ENCODE results near the gene CASQ2. TPM values are rescaled to one million over a fixed set of nuclear protein-coding genes. Genes with fewer than 3 reads are reported as not detected.

CASQ2 gene
- polyA plus RNA-seq, 3 donors = not detected

DNA sequence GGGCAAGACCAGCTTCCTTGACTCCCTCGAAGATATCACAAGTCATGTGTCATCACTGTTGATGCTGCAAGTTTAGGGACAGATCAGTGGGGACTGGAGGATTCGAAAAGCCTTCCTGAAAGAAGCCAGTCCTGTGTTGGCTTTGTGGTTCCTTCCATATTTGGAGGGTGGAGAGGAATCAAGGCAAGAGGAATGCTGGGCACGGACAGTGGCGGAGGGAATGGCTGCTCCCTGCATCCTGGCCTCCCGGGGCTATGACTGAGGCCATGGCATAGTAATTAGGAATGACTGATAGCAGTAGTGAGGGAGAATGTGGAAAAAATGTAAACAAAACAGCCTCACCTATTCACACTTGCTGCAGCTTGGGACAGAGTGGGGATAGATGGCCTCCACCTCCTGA lies 90.4 kb downstream of the CASQ2 start:
- no peaks in the 10 kb centered on the region for H4K20me1 ChIP-seq (ENCODE audit: insufficient read depth, low read length)
- 93% methylated on average over 2 of the region's 5 CpGs for WGBS (ENCODE audit: insufficient coverage)
- intact Hi-C loops (cut with micrococcal nuclease) = no loop called here
- Mint-ChIP-seq H3K27ac (no peak overlapping the region), H3K4me1 (no peaks in the 10 kb centered on the region), H3K4me3 (no peak overlapping the region), H3K27me3 (ENCODE audit: low read depth in 3 of 3) (peaks cover 0 to 3% (median 0%) of the 10 kb centered on the region in 3 donors), H3K36me3 (peaks cover 2 to 7% of the 10 kb centered on the region in 2 donors), H3K9me3 (no peaks in the 10 kb centered on the region)
- no peak overlapping the region for H3K9ac ChIP-seq (ENCODE audit: insufficient read depth, low read length, poor library complexity, severe bottlenecking)
- TF ChIP-seq, protein P1, sequence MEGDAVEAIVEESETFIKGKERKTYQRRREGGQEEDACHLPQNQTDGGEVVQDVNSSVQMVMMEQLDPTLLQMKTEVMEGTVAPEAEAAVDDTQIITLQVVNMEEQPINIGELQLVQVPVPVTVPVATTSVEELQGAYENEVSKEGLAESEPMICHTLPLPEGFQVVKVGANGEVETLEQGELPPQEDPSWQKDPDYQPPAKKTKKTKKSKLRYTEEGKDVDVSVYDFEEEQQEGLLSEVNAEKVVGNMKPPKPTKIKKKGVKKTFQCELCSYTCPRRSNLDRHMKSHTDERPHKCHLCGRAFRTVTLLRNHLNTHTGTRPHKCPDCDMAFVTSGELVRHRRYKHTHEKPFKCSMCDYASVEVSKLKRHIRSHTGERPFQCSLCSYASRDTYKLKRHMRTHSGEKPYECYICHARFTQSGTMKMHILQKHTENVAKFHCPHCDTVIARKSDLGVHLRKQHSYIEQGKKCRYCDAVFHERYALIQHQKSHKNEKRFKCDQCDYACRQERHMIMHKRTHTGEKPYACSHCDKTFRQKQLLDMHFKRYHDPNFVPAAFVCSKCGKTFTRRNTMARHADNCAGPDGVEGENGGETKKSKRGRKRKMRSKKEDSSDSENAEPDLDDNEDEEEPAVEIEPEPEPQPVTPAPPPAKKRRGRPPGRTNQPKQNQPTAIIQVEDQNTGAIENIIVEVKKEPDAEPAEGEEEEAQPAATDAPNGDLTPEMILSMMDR (IDR thresholded peaks at IDR 0.05) = no peak
- no peak overlapping the region for H3K27ac ChIP-seq (ENCODE audit: low read depth in 1 of 2, low read length in 2 of 2)
- H3K27me3 ChIP-seq (ENCODE audit: control insufficient read depth in 2 of 2, insufficient read depth in 2 of 2, low read length in 2 of 2) = no peaks in the 10 kb centered on the region
- peaks cover 0 to 7% of the 10 kb centered on the region in 2 donors for H3K36me3 ChIP-seq (replicated peaks in 1 of 2; ENCODE audit: control insufficient read depth in 1 of 2, insufficient read depth in 2 of 2, low read length in 2 of 2)
- no peaks in the 10 kb centered on the region for H3K79me2 ChIP-seq (ENCODE audit: insufficient read depth, low read length)
- no peak overlapping the region for H2AFZ ChIP-seq (ENCODE audit: insufficient read depth, low read depth, low read length, poor library complexity, severe bottlenecking)
- no peaks in the 10 kb centered on the region for H3K4me1 ChIP-seq (ENCODE audit: control insufficient read depth in 1 of 2, insufficient read depth in 2 of 2, low read length in 2 of 2)
- DNase-seq = no peak
- no peak overlapping the region for H3K4me2 ChIP-seq (replicated peaks; ENCODE audit: extremely low read depth, low read length, poor library complexity, severe bottlenecking)
- no peaks in the 10 kb centered on the region for H3K9me3 ChIP-seq (replicated peaks in 1 of 2; ENCODE audit: control insufficient read depth in 1 of 2, insufficient read depth in 1 of 2, low read length in 2 of 2)
- H3K4me3 ChIP-seq (replicated peaks in 1 of 3; ENCODE audit: low read depth in 2 of 3, low read length in 3 of 3) = no peak overlapping the region

DNA sequence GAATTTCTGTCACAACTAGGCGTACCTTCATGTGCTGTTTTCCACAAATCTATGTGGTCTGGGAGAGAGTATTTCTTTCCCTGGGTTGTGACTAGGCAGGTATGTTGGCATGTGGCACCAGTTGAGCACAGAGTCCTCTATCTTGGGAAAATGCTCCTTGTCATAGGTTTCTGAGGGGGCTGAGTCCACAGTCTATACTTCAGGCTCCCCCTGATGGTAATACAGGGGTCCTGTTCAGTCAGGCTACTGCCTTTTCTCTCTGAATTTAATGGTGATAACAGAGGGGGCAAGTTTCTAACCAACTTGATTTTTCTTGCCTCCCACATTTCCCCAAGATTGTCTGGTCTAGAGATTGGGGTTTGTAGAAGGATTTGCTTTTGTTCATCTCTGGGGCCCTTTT lies 90.9 kb downstream of the CASQ2 start:
- no peaks in the 10 kb centered on the region for H3K9me3 Mint-ChIP-seq
- peaks cover 0 to 3% of the 10 kb centered on the region in 2 donors for H3K36me3 ChIP-seq (replicated peaks in 1 of 2; ENCODE audit: control insufficient read depth in 1 of 2, insufficient read depth in 2 of 2, low read length in 2 of 2)
- no peaks in the 10 kb centered on the region for H3K4me1 ChIP-seq (ENCODE audit: control insufficient read depth in 1 of 2, insufficient read depth in 2 of 2, low read length in 2 of 2)
- no peak overlapping the region for H3K4me3 ChIP-seq (replicated peaks in 1 of 3; ENCODE audit: low read depth in 2 of 3, low read length in 3 of 3)
- H3K79me2 ChIP-seq (ENCODE audit: insufficient read depth, low read length) = no peaks in the 10 kb centered on the region
- DNase-seq = no peak
- H3K4me2 ChIP-seq (replicated peaks; ENCODE audit: extremely low read depth, low read length, poor library complexity, severe bottlenecking) = no peak overlapping the region
- no peak overlapping the region for H3K9ac ChIP-seq (ENCODE audit: insufficient read depth, low read length, poor library complexity, severe bottlenecking)
- H3K4me3 Mint-ChIP-seq = no peak overlapping the region
- H3K27ac Mint-ChIP-seq = no peak overlapping the region
- intact Hi-C loops (cut with micrococcal nuclease) = no loop called here
- H2AFZ ChIP-seq (ENCODE audit: insufficient read depth, low read depth, low read length, poor library complexity, severe bottlenecking) = no peak overlapping the region
- peaks cover 0 to 7% of the 10 kb centered on the region in 2 donors for H3K36me3 Mint-ChIP-seq
- no peaks in the 10 kb centered on the region for H3K27me3 ChIP-seq (ENCODE audit: control insufficient read depth in 2 of 2, insufficient read depth in 2 of 2, low read length in 2 of 2)
- peaks cover 0 to 3% (median 0%) of the 10 kb centered on the region in 3 donors for H3K27me3 Mint-ChIP-seq (ENCODE audit: low read depth in 3 of 3)
- TF ChIP-seq, protein P1 (IDR thresholded peaks at IDR 0.05) = no peak
- 100% methylated on average over 1 of the region's 1 CpG for WGBS (ENCODE audit: insufficient coverage)
- no peaks in the 10 kb centered on the region for H3K9me3 ChIP-seq (replicated peaks in 1 of 2; ENCODE audit: control insufficient read depth in 1 of 2, insufficient read depth in 1 of 2, low read length in 2 of 2)
- H3K4me1 Mint-ChIP-seq = no peaks in the 10 kb centered on the region
- no peak overlapping the region for H3K27ac ChIP-seq (ENCODE audit: low read depth in 1 of 2, low read length in 2 of 2)
- no peaks in the 10 kb centered on the region for H4K20me1 ChIP-seq (ENCODE audit: insufficient read depth, low read length)
